Naive thymus-derived CD4-positive, alpha-beta T cell (primary cell): Measurements from ENCODE around the gene FN1. TPM values are rescaled to one million over a fixed set of nuclear protein-coding genes. Genes with fewer than 3 reads are reported as not detected.

Experiments
- ATAC-seq: fragments of 150-1000 bp; cut with Tn5 transposase; 2 replicates; pipeline ENCODE4 v1.10.0; 2021; ENCODE audit warnings: mild to moderate bottlenecking, moderate library complexity
- CTCF ChIA-PET: fragments of 350-600 bp; sonication (Branson Sonifier 250); formaldehyde crosslinking; loops from one replicate; lab custom pipeline; 2021; ENCODE audit warnings: antibody characterized with exemption; lab: Charles Lee
- POLR2A ChIA-PET: fragments of 350-600 bp; sonication (Branson Sonifier 250); formaldehyde crosslinking; loops from one replicate; lab custom pipeline; 2021; ENCODE audit warnings: antibody characterized with exemption, inconsistent platforms; lab: Charles Lee
- DNase-seq, 9 donors: peaks; one replicate each; pipeline versions ENCODE4 v3.0.0 to v3.0.0-alpha.2; 2020 to 2022; ENCODE audit warnings: mixed read lengths in 1 of 9
- H3K27ac ChIP-seq: one replicate; pipeline ENCODE4 v1.7.0; 2013; ENCODE audit warnings: mild to moderate bottlenecking, low read depth, low read length, moderate library complexity
- H3K27me3 ChIP-seq, 2 donors: one replicate each; pipeline ENCODE4 v1.7.0; 2013; ENCODE audit warnings: low read length in 2 of 2, mild to moderate bottlenecking in 2 of 2, moderate library complexity in 2 of 2; ENCODE audit not compliant: control insufficient read depth in 2 of 2, insufficient read depth in 2 of 2
- H3K36me3 ChIP-seq, 3 experiments: 1 replicate in 2 of 3; 2 replicates in 1 of 3; pipeline ENCODE4 v1.7.0; 2013; ENCODE audit warnings: low read length in 3 of 3, mild to moderate bottlenecking in 3 of 3, moderate library complexity in 1 of 3; ENCODE audit not compliant: insufficient read depth in 3 of 3, control insufficient read depth in 2 of 3
- H3K4me1 ChIP-seq, 2 donors: one replicate each; pipeline ENCODE4 v1.7.0; 2013; ENCODE audit warnings: low read length in 2 of 2, mild to moderate bottlenecking in 2 of 2, moderate library complexity in 1 of 2; ENCODE audit not compliant: control insufficient read depth in 2 of 2, insufficient read depth in 2 of 2
- H3K4me3 ChIP-seq: 2 replicates; pipeline ENCODE4 v1.7.0; 2013; ENCODE audit warnings: mild to moderate bottlenecking, low read length
- H3K9me3 ChIP-seq, 3 experiments: 1 replicate in 2 of 3; 2 replicates in 1 of 3; pipeline ENCODE4 v1.7.0; 2013; ENCODE audit warnings: low read length in 3 of 3; ENCODE audit not compliant: control insufficient read depth in 2 of 3
- H3K27ac Mint-ChIP-seq, 9 donors: one replicate each; pipeline ENCODE4 v1.8.0; 2020 to 2022; ENCODE audit warnings: mixed read lengths in 9 of 9, mild to moderate bottlenecking in 8 of 9, moderate library complexity in 5 of 9, inconsistent platforms in 2 of 9
- H3K27me3 Mint-ChIP-seq, 5 donors: one replicate each; pipeline ENCODE4 v1.8.0; 2021 to 2022; ENCODE audit warnings: mixed read lengths in 5 of 5, mild to moderate bottlenecking in 1 of 5
- H3K36me3 Mint-ChIP-seq, 5 donors: one replicate each; pipeline ENCODE4 v1.8.0; 2020 to 2022; ENCODE audit warnings: mixed read lengths in 5 of 5, mild to moderate bottlenecking in 3 of 5, inconsistent platforms in 1 of 5
- H3K4me1 Mint-ChIP-seq, 7 donors: one replicate each; pipeline ENCODE4 v1.8.0; 2020 to 2022; ENCODE audit warnings: mixed read lengths in 7 of 7, mild to moderate bottlenecking in 3 of 7, inconsistent platforms in 1 of 7
- H3K4me3 Mint-ChIP-seq, 10 donors: one replicate each; pipeline ENCODE4 v1.8.0; 2020 to 2022; ENCODE audit warnings: mild to moderate bottlenecking in 10 of 10, mixed read lengths in 10 of 10, moderate library complexity in 6 of 10, inconsistent platforms in 2 of 10
- H3K9me3 Mint-ChIP-seq, 11 donors: one replicate each; pipeline ENCODE4 v1.8.0; 2020 to 2022; ENCODE audit warnings: mixed read lengths in 11 of 11, mild to moderate bottlenecking in 4 of 11, inconsistent platforms in 1 of 11, moderate library complexity in 1 of 11
- intact Hi-C, 2 donors: fragments of 100-400 bp; cut with micrococcal nuclease; formaldehyde crosslinking; loops; one replicate each; pipeline ENCODE4 v1.15.1; 2023
- polyA plus RNA-seq, 2 donors: library from polyadenylated mRNA; unstranded; fragments of 300-500 nt; fragmentation: Illumina TruSeq; gene quantifications; one replicate each; pipeline ENCODE4 v1.2.3, GENCODE V29; 2021
- total RNA-seq, 6 experiments: library from RNA in 5 of 6; stranded (reverse) in 5 of 6; gene quantifications; 1 replicate in 5 of 6; 2 replicates in 1 of 6; pipeline ENCODE4 v1.2.3 and lab custom pipeline; 2021 to 2026

The FN1 gene
- total and polyA plus RNA-seq, 7 experiments from 2014 or later, result 0.13 to 2.2 (median 0.68) TPM

GRCh38 chr2:215352602-215353001, 83.3 kb downstream of the FN1 start:
- Histone ChIP-seq H3K9me3 (no peaks in the 10 kb centered on the region), H3K27ac (no peak overlapping the region), H3K4me1 (no peaks in the 10 kb centered on the region), H3K4me3 (no peak overlapping the region), H3K36me3 (peaks cover 3 to 23% (median 4%) of the 10 kb centered on the region in 3 experiments), H3K27me3 (no peaks in the 10 kb centered on the region)
- DNase-seq (no peak), ATAC-seq (no peak)
- Mint-ChIP-seq H3K36me3 (peaks cover 6 to 77% (median 58%) of the 10 kb centered on the region in 5 donors), H3K4me1 (no peaks in the 10 kb centered on the region), H3K27ac (no peak overlapping the region), H3K27me3 (no peaks in the 10 kb centered on the region), H3K4me3 (no peak overlapping the region), H3K9me3 (no peaks in the 10 kb centered on the region)
- POLR2A ChIA-PET, result no interaction called here
- CTCF ChIA-PET, result no interaction called here
- intact Hi-C loops, result no loop called here

GRCh38 chr2:215347878-215348277, 88.0 kb downstream of the FN1 start:
- Mint-ChIP-seq H3K4me3 (no peak overlapping the region), H3K36me3 (peaks cover 8 to 85% (median 59%) of the 10 kb centered on the region in 5 donors), H3K9me3 (no peaks in the 10 kb centered on the region), H3K4me1 (no peaks in the 10 kb centered on the region), H3K27ac (peak overlapping the region in 1 of 9 donors; percentile 25), H3K27me3 (no peaks in the 10 kb centered on the region)
- ATAC-seq (no peak), DNase-seq (no peak)
- Histone ChIP-seq H3K4me3 (no peak overlapping the region), H3K4me1 (no peaks in the 10 kb centered on the region), H3K27ac (no peak overlapping the region), H3K36me3 (peaks cover 9 to 61% (median 30%) of the 10 kb centered on the region in 3 experiments), H3K27me3 (no peaks in the 10 kb centered on the region), H3K9me3 (no peaks in the 10 kb centered on the region)
- intact Hi-C loops, result loop anchor here in 1 of 2 donors (5.0 kb wide), 1 partner anchor 584 kb away; no protein-coding TSS in a partner anchor
- CTCF ChIA-PET, result no interaction called here
- POLR2A ChIA-PET, result no interaction called here

GRCh38 chr2:215338883-215339679, 96.8 kb downstream of the FN1 start:
- DNase-seq (no peak), ATAC-seq (no peak)
- H3K27ac Mint-ChIP-seq, result no peak overlapping the region
- intact Hi-C loops, result no loop called here
- H3K9me3 Mint-ChIP-seq, result no peaks in the 10 kb centered on the region
- no peak overlapping the region for H3K4me3 ChIP-seq
- no peak overlapping the region for H3K27ac ChIP-seq
- peaks cover 10 to 74% (median 17%) of the 10 kb centered on the region in 3 experiments for H3K36me3 ChIP-seq
- peaks cover 32 to 73% (median 40%) of the 10 kb centered on the region in 5 donors for H3K36me3 Mint-ChIP-seq
- H3K9me3 ChIP-seq, result no peaks in the 10 kb centered on the region
- no peaks in the 10 kb centered on the region for H3K27me3 Mint-ChIP-seq
- H3K27me3 ChIP-seq, result no peaks in the 10 kb centered on the region
- ChIA-PET CTCF (no interaction called here), POLR2A (no interaction called here)
- H3K4me3 Mint-ChIP-seq, result no peak overlapping the region
- no peaks in the 10 kb centered on the region for H3K4me1 ChIP-seq
- peaks cover 0 to 10% (median 4%) of the 10 kb centered on the region in 7 donors for H3K4me1 Mint-ChIP-seq

DNA sequence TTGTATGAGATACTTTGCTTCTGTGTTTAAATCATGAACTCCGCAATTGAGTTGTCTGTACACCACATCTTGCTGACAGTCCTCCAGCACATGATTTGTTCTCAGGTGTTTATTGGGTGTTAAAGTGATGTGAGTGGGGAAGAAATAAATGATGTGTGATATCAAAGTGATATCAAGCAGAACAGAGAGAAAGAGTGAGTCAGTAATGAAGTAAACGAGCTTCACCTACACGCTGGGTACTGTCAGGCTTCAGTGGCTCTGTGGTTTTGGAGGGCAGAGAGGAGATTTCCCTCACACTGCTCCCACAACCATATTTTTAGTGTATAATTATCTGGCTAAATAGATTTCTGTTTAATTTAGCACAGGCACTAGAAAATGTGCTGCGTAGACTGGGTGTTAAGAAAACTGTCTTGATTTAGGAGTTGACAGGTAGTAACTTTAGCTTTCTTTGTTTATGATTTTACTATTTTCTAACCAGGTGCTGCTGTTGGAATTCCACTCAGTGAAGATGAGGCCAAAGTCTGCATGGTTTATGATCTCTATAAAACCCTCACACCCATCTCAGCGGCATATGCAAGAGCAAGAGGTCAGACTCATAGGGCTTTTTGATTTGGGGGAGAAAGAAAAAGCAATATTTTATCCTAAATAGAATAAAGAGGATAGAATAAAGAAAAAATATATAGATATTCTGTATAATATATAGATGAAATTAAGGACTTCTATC, 102.8 kb downstream of the FN1 start:
- Mint-ChIP-seq H3K27me3 (no peaks in the 10 kb centered on the region), H3K36me3 (peaks cover 22 to 61% (median 50%) of the 10 kb centered on the region in 5 donors), H3K4me1 (peaks cover 7 to 19% (median 17%) of the 10 kb centered on the region in 7 donors), H3K9me3 (no peaks in the 10 kb centered on the region), H3K27ac (peak overlapping the region in 1 of 9 donors; percentile 7), H3K4me3 (no peak overlapping the region)
- Histone ChIP-seq H3K9me3 (no peaks in the 10 kb centered on the region), H3K4me3 (no peak overlapping the region), H3K27ac (no peak overlapping the region), H3K36me3 (peaks cover 4 to 79% (median 15%) of the 10 kb centered on the region in 3 experiments), H3K4me1 (no peaks in the 10 kb centered on the region), H3K27me3 (no peaks in the 10 kb centered on the region)
- ATAC-seq (no peak), DNase-seq (no peak)
- CTCF ChIA-PET, result no interaction called here
- POLR2A ChIA-PET, result no interaction called here
- intact Hi-C loops, result no loop called here

- Mint-ChIP-seq H3K4me3 (no peak overlapping the region), H3K27ac (peak overlapping the region in 1 of 9 donors; percentile 36), H3K36me3 (peaks cover 21 to 70% (median 53%) of the 10 kb centered on the region in 5 donors), H3K27me3 (no peaks in the 10 kb centered on the region), H3K9me3 (no peaks in the 10 kb centered on the region), H3K4me1 (peaks cover 19 to 36% (median 24%) of the 10 kb centered on the region in 7 donors)
- ChIA-PET CTCF (no interaction called here), POLR2A (no interaction called here)
- DNase-seq (no peak), ATAC-seq (no peak)
- Histone ChIP-seq H3K27me3 (no peaks in the 10 kb centered on the region), H3K4me1 (no peaks in the 10 kb centered on the region), H3K36me3 (peaks cover 6 to 81% (median 30%) of the 10 kb centered on the region in 3 experiments), H3K4me3 (no peak overlapping the region), H3K27ac (no peak overlapping the region), H3K9me3 (no peaks in the 10 kb centered on the region)
- intact Hi-C loops, result no loop called here
These were observed 107.8 kb downstream of the FN1 start for GRCh38 chr2:215328066-215328465.

GRCh38 chr2:215324811-215325210, 111.1 kb downstream of the FN1 start:
- no peak for ATAC-seq
- H3K27ac Mint-ChIP-seq, result peak overlapping the region in 1 of 9 donors; percentile 14
- Histone ChIP-seq H3K27me3 (no peaks in the 10 kb centered on the region), H3K27ac (no peak overlapping the region), H3K36me3 (peaks cover 13 to 74% (median 31%) of the 10 kb centered on the region in 3 experiments), H3K9me3 (no peaks in the 10 kb centered on the region), H3K4me1 (no peaks in the 10 kb centered on the region), H3K4me3 (no peak overlapping the region)
- DNase-seq, result no peak
- peaks cover 24 to 73% (median 49%) of the 10 kb centered on the region in 5 donors for H3K36me3 Mint-ChIP-seq
- H3K27me3 Mint-ChIP-seq, result no peaks in the 10 kb centered on the region
- H3K9me3 Mint-ChIP-seq, result no peaks in the 10 kb centered on the region
- ChIA-PET POLR2A (interaction anchor here (0.6 to 1.1 kb wide), 3 partner anchors 10 to 808 kb away, joined by 3 to 6 read pairs (median 3); partner anchors contain the start of gene ATIC), CTCF (interaction anchor here (0.6 kb wide), 1 partner anchor 557 kb away, joined by 3 read pairs; no protein-coding TSS in a partner anchor)
- peaks cover 18 to 46% (median 28%) of the 10 kb centered on the region in 7 donors for H3K4me1 Mint-ChIP-seq
- intact Hi-C loops, result no loop called here
- H3K4me3 Mint-ChIP-seq, result no peak overlapping the region
